ENCODE data around the gene ABCA13.
A peak's percentile ranks its signal among the peaks of the same experiment; 100 is the strongest.

The ABCA13 gene

DNA sequence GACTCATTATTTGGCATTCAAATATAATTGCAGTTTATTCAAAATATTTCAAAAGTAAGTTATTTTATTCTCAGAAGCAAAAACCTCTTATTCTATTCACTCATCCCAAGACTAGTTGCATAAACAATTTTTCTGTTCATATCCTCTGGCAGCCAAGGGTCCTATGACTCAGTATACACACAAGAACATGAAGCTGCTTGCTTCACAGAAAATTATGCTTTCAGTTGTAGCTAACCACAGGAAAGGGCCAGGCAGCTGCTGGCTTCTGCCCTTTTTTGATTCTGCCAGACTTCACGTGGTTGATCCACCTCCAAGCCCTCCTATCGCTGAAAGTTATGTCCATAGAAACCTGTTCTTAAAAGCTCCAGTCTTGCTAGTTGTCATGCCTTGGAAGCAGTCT lies 108.8 kb downstream of the ABCA13 start:
- ATAC-seq (replicated peaks) (no peak), DNase-seq (no peak)
- Mint-ChIP-seq H3K27ac (no peak overlapping the region), H3K4me3 (no peak overlapping the region), H3K9me3 (peaks cover 0 to 2% of the 10 kb centered on the region in 2 donors), H3K4me1 (no peaks in the 10 kb centered on the region), H3K36me3 (no peaks in the 10 kb centered on the region), H3K27me3 (peaks cover 0 to 26% of the 10 kb centered on the region in 2 donors)

DNA sequence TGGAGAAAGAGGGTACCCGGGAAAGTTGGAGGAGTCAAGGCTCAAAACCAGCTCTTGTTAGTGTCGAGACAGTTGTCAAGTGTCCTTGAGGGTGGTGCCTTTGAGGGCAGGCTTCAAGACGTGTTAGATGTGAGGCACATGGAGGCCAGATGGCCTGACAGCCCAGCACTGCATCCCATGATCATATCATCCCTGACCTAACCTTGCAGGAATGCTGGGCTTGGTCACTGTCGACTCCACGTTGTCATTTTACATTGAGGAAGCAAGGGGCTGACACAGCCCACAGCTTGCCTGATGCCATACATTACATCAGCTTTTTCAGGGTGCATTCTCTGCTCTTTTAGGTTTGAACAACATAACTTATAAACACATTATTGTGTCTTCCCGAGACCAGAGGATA lies 114.1 kb downstream of the ABCA13 start:
- no peak overlapping the region for H3K27ac Mint-ChIP-seq

GRCh38 chr7:48286836-48287235 lies 115.6 kb downstream of the ABCA13 start:
- Mint-ChIP-seq H3K27me3 (peaks cover 6 to 24% of the 10 kb centered on the region in 2 donors), H3K36me3 (no peaks in the 10 kb centered on the region), H3K9me3 (peaks cover 0 to 2% of the 10 kb centered on the region in 2 donors), H3K4me1 (no peaks in the 10 kb centered on the region), H3K27ac (no peak overlapping the region), H3K4me3 (no peak overlapping the region)
- ATAC-seq (replicated peaks) (no peak), DNase-seq (no peak)

More for the DNA sequence above, 114.1 kb downstream of the ABCA13 start:
- Mint-ChIP-seq H3K27me3 (peaks cover 6 to 28% of the 10 kb centered on the region in 2 donors), H3K4me3 (no peak overlapping the region), H3K9me3 (peaks cover 0 to 2% of the 10 kb centered on the region in 2 donors), H3K36me3 (no peaks in the 10 kb centered on the region), H3K4me1 (no peaks in the 10 kb centered on the region)
- DNase-seq (no peak), ATAC-seq (replicated peaks) (no peak)

GRCh38 chr7:48289656-48290055 lies 118.4 kb downstream of the ABCA13 start:
- H3K9me3 Mint-ChIP-seq = no peaks in the 10 kb centered on the region
- H3K4me1 Mint-ChIP-seq = no peaks in the 10 kb centered on the region
- DNase-seq = no peak
- no peak overlapping the region for H3K4me3 Mint-ChIP-seq
- no peaks in the 10 kb centered on the region for H3K36me3 Mint-ChIP-seq
- H3K27ac Mint-ChIP-seq = no peak overlapping the region
- ATAC-seq (replicated peaks) = no peak
- H3K27me3 Mint-ChIP-seq = peaks cover 6 to 15% of the 10 kb centered on the region in 2 donors

DNA sequence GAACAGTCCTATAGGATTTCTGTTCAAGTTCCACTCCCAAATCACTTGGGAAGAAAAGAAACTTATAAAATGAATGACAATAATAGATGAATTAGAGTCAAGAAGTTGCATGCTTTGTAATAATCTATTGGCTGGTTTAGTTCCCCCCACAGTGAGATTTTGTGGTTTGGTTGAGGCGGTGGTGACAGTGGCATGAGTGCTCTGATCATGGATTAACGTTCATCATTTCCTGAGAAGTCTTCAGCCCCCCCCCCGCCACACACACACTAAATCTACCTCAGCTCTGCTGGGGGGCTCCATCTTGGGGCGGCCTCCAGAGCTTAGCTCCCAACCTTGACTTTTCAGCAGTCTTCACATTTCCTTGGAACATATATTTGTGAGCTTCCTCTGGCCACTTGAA lies 121.7 kb downstream of the ABCA13 start:
- Mint-ChIP-seq H3K9me3 (no peaks in the 10 kb centered on the region), H3K27me3 (peaks cover 0 to 8% of the 10 kb centered on the region in 2 donors)
- DNase-seq = no peak

GRCh38 chr7:48295296-48295971 lies 124.2 kb downstream of the ABCA13 start:
- ATAC-seq (replicated peaks) = no peak
- no peak for DNase-seq
- H3K36me3 Mint-ChIP-seq = no peaks in the 10 kb centered on the region
- H3K27ac Mint-ChIP-seq = no peak overlapping the region
- no peaks in the 10 kb centered on the region for H3K9me3 Mint-ChIP-seq
- peaks cover 0 to 8% of the 10 kb centered on the region in 2 donors for H3K27me3 Mint-ChIP-seq
- H3K4me1 Mint-ChIP-seq = no peaks in the 10 kb centered on the region
- H3K4me3 Mint-ChIP-seq = no peak overlapping the region

More for the DNA sequence above, 121.7 kb downstream of the ABCA13 start:
- no peak for ATAC-seq (replicated peaks)
- no peak overlapping the region for H3K27ac Mint-ChIP-seq
- H3K4me3 Mint-ChIP-seq = no peak overlapping the region
- no peaks in the 10 kb centered on the region for H3K36me3 Mint-ChIP-seq
- no peaks in the 10 kb centered on the region for H3K4me1 Mint-ChIP-seq

- DNase-seq (no peak), ATAC-seq (replicated peaks) (no peak)
- H3K4me3 Mint-ChIP-seq = no peak overlapping the region
- H3K36me3 Mint-ChIP-seq = no peaks in the 10 kb centered on the region
- no peaks in the 10 kb centered on the region for H3K4me1 Mint-ChIP-seq
- no peak overlapping the region for H3K27ac Mint-ChIP-seq
- H3K9me3 Mint-ChIP-seq = no peaks in the 10 kb centered on the region
- peaks cover 0 to 8% of the 10 kb centered on the region in 2 donors for H3K27me3 Mint-ChIP-seq
Measured at GRCh38 chr7:48296966-48297365, 125.7 kb downstream of the ABCA13 start.

- no peak overlapping the region for H3K4me3 Mint-ChIP-seq
- ATAC-seq (replicated peaks) (peak in 1 of 2 donors; percentile 12), DNase-seq (no peak)
- H3K9me3 Mint-ChIP-seq = peaks cover 0 to 2% of the 10 kb centered on the region in 2 donors
- no peak overlapping the region for H3K27ac Mint-ChIP-seq
- no peaks in the 10 kb centered on the region for H3K36me3 Mint-ChIP-seq
- peaks cover 0 to 4% of the 10 kb centered on the region in 2 donors for H3K27me3 Mint-ChIP-seq
- H3K4me1 Mint-ChIP-seq = no peaks in the 10 kb centered on the region
Measured at GRCh38 chr7:48298779-48299178, 127.5 kb downstream of the ABCA13 start.

DNA sequence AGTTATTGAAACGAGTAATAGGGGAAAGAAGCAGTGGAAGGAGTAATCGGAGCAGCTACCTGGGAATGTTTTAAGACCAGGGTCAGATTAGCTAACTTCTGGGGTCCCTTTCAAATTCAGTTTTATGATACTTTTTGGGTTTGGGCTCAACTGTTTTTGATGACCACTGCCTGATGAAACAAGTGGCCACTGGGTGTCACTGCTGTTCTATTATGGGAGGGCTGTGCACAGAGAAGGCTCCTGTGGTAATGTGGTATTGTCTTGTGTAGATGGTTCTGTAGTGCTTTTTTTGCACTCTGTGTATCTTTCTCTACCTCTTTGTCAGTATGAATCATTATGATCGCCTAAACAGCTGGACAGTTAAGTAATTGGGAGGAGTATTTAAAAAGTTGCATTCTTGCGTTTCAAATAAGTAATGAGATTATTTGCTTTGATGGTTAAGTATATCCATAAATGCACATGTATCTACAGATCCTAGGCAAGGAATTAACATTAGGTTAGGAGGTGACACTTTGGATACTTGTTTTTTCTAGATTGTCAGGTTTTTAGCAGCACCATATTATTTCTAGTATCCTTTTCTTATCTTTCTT lies 128.4 kb downstream of the ABCA13 start:
- peaks cover 0 to 4% of the 10 kb centered on the region in 2 donors for H3K27me3 Mint-ChIP-seq
- H3K4me1 Mint-ChIP-seq = no peaks in the 10 kb centered on the region
- H3K36me3 Mint-ChIP-seq = no peaks in the 10 kb centered on the region
- DNase-seq (no peak), ATAC-seq (replicated peaks) (peak; percentile 86 to 90)
- H3K4me3 Mint-ChIP-seq = no peak overlapping the region
- peaks cover 0 to 2% of the 10 kb centered on the region in 2 donors for H3K9me3 Mint-ChIP-seq
- H3K27ac Mint-ChIP-seq = no peak overlapping the region

DNA sequence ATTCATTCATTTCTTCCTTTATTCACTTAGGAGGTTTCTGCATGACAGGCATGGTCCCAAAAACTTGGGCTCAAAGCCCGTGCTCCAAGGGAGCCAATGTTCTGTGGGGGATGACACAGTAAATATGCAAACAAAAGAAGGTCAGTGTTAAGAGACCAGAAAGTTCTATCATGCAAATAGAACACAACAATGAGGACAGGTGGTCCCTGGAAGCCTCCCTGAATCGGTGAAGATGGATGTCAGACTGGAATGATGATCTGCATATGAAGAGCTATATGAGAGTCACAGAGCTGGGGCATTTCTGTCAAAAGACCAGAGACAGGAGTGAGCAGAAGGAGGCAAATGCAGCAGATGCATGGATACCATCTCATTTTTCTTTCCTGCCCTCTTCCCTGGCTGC lies 129.0 kb downstream of the ABCA13 start:
- peaks cover 0 to 2% of the 10 kb centered on the region in 2 donors for H3K9me3 Mint-ChIP-seq
- H3K4me3 Mint-ChIP-seq = no peak overlapping the region
- no peak for DNase-seq
- H3K27me3 Mint-ChIP-seq = peaks cover 2 to 8% of the 10 kb centered on the region in 2 donors
- no peaks in the 10 kb centered on the region for H3K36me3 Mint-ChIP-seq
- H3K27ac Mint-ChIP-seq = no peak overlapping the region
- no peak for ATAC-seq (replicated peaks)
- H3K4me1 Mint-ChIP-seq = no peaks in the 10 kb centered on the region

DNA sequence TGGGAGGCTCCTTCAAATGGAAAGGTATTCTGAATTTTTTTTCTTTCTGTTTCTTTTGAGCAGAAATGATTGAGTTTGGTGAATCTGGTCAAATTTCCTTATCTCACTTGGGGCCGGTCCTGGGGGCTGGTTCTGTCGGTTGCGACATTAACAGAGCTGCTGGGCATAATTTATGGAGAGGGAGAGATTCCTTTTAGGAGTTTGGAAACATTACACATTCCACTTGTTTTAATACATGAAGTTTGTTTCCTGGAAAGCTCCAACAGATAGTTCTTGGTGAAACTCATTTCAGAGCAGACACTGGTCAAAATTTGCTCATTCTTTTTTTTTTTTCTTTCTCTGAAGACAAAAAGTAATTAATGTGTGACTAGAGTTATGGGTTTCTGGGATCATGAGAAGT lies 129.9 kb downstream of the ABCA13 start:
- no peaks in the 10 kb centered on the region for H3K36me3 Mint-ChIP-seq
- H3K9me3 Mint-ChIP-seq = peaks cover 0 to 2% of the 10 kb centered on the region in 2 donors
- H3K4me3 Mint-ChIP-seq = no peak overlapping the region
- no peak overlapping the region for H3K27ac Mint-ChIP-seq
- ATAC-seq (replicated peaks) = no peak
- H3K4me1 Mint-ChIP-seq = no peaks in the 10 kb centered on the region
- DNase-seq = no peak
- peaks cover 6 to 11% of the 10 kb centered on the region in 2 donors for H3K27me3 Mint-ChIP-seq

- H3K36me3 Mint-ChIP-seq = no peaks in the 10 kb centered on the region
- H3K27me3 Mint-ChIP-seq = peaks cover 6 to 11% of the 10 kb centered on the region in 2 donors
- DNase-seq = no peak
- ATAC-seq (replicated peaks) = no peak
- H3K4me3 Mint-ChIP-seq = no peak overlapping the region
- no peaks in the 10 kb centered on the region for H3K4me1 Mint-ChIP-seq
- no peak overlapping the region for H3K27ac Mint-ChIP-seq
- peaks cover 0 to 2% of the 10 kb centered on the region in 2 donors for H3K9me3 Mint-ChIP-seq
Measured at GRCh38 chr7:48304641-48305040, 133.4 kb downstream of the ABCA13 start.

GRCh38 chr7:48305661-48306060 lies 134.4 kb downstream of the ABCA13 start:
- Mint-ChIP-seq H3K27me3 (peaks cover 6 to 11% of the 10 kb centered on the region in 2 donors), H3K9me3 (peaks cover 0 to 2% of the 10 kb centered on the region in 2 donors), H3K27ac (no peak overlapping the region), H3K4me1 (no peaks in the 10 kb centered on the region), H3K4me3 (no peak overlapping the region), H3K36me3 (no peaks in the 10 kb centered on the region)
- DNase-seq (no peak), ATAC-seq (replicated peaks) (no peak)

DNA sequence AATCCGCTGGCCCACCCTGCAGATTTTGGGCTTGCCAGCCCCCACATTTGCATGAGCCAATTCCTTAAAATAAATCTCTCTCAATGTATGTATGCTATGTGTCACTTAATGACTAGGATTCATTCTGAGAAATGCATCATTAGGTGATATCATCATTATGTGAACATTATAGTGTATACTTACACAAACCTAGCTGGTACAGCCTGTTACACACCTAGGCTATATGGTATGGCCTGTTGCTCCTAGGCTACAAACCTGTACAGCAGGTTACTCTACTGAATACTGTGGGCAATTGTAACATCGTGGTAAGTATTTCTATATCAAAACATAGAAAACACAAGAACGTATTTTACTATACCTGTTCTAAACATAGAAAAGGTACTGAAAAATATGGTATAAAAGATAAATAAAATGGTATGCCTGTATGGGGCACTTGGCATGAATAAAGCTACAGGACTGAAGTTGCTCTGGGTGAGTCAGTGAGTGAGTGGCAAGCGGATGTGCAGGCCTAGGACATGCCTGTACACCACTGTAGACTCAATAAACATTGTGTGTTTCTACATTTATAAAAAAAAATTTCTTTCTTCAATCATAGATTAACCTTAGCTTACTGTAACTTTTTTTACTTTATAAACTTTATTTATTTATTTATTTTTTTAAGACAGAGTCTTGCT lies 135.9 kb downstream of the ABCA13 start:
- ATAC-seq (replicated peaks) = no peak
- no peak for DNase-seq
- Mint-ChIP-seq H3K36me3 (no peaks in the 10 kb centered on the region), H3K27me3 (peaks cover 6 to 11% of the 10 kb centered on the region in 2 donors), H3K9me3 (peaks cover 0 to 2% of the 10 kb centered on the region in 2 donors), H3K4me3 (no peak overlapping the region), H3K27ac (no peak overlapping the region), H3K4me1 (no peaks in the 10 kb centered on the region)

DNA sequence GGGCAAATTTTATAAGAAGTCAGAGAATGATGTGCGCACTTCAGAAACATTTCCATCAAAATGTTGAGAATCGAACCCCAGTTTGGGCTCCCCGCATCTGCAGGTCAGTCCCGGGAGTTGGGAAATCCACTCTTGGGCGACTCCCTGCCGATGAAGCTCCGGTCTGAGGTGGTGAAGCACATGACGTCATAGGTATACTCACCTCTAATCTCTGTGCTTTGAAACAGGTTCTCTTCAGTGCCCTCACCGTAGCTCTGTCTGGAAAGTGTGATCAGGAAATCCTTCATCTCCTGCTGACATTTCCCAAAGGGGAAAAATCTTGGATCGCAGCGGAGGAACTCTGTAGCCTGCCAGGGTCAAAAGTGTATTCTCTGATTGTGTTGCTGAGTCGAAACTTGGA lies 138.5 kb downstream of the ABCA13 start:
- Mint-ChIP-seq H3K27ac (no peak overlapping the region), H3K4me3 (no peak overlapping the region), H3K9me3 (no peaks in the 10 kb centered on the region), H3K27me3 (peaks cover 6 to 7% of the 10 kb centered on the region in 2 donors), H3K36me3 (no peaks in the 10 kb centered on the region), H3K4me1 (no peaks in the 10 kb centered on the region)
- DNase-seq (no peak), ATAC-seq (replicated peaks) (no peak)
